ENCODE data around the gene OLFML2A. TPM values are rescaled to one million over a fixed set of nuclear protein-coding genes. Genes with fewer than 3 reads are reported as not detected.

OLFML2A gene
- total RNA-seq, 1 donor = 13.7 TPM

DNA sequence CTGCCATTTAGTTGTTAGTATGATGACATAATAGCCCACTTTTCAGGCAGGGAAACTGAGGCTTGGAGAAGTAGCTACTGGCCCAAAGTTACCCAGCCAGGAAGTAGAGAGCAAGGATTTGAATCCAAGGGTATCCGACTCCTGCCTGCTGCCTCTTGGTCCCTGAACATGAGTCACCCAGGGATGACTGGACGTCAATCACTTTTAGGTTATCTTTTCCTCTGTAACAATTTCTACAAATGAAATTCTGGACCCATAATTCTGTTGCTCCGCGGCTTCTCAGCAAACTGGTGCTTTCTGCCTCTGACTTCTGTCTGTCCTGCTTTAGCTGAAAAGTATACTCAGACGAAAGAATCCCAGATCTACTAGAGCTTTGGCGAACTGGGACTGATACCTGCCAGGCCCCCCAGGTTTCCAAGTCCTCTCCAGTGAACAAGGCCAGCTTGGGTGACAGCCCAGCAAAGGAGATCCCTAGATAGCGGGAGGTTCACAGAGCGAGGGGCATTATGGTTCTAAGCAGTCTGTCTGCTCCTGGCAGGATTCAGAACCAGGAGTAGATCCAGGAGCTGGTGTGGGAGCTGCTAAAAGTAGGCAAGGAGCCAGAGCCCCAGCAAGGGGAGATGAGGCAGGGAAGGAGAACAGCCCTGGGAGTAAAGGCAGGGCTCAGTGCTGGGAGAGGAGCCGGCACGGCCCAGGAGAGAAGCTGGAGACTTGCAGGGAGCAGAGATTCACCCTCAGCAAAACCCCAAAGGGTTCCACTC lies 20.6 kb downstream of the OLFML2A start:
- no peak overlapping the region for H3K4me3 ChIP-seq (ENCODE audit: low read depth, low read length)
- TF ChIP-seq, protein P1, sequence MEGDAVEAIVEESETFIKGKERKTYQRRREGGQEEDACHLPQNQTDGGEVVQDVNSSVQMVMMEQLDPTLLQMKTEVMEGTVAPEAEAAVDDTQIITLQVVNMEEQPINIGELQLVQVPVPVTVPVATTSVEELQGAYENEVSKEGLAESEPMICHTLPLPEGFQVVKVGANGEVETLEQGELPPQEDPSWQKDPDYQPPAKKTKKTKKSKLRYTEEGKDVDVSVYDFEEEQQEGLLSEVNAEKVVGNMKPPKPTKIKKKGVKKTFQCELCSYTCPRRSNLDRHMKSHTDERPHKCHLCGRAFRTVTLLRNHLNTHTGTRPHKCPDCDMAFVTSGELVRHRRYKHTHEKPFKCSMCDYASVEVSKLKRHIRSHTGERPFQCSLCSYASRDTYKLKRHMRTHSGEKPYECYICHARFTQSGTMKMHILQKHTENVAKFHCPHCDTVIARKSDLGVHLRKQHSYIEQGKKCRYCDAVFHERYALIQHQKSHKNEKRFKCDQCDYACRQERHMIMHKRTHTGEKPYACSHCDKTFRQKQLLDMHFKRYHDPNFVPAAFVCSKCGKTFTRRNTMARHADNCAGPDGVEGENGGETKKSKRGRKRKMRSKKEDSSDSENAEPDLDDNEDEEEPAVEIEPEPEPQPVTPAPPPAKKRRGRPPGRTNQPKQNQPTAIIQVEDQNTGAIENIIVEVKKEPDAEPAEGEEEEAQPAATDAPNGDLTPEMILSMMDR (IDR thresholded peaks at IDR 0.05; ENCODE audit: insufficient read depth, low read length) = no peak
- DNase-seq (ENCODE audit: low read depth) = peak; percentile 44

- no peak overlapping the region for H3K4me3 ChIP-seq (ENCODE audit: low read depth, low read length)
- TF ChIP-seq, protein P1 (IDR thresholded peaks at IDR 0.05; ENCODE audit: insufficient read depth, low read length) = no peak
- DNase-seq (ENCODE audit: low read depth) = no peak
These were observed 22.5 kb downstream of the OLFML2A start for GRCh38 chr9:124799274-124800006.

- no peak for DNase-seq (ENCODE audit: low read depth)
- no peak overlapping the region for H3K4me3 ChIP-seq (ENCODE audit: low read depth, low read length)
- TF ChIP-seq, protein P1 (IDR thresholded peaks at IDR 0.05; ENCODE audit: insufficient read depth, low read length) = no peak
These were observed 23.6 kb downstream of the OLFML2A start for GRCh38 chr9:124800306-124801259.

- TF ChIP-seq, protein P1 (IDR thresholded peaks at IDR 0.05; ENCODE audit: insufficient read depth, low read length) = no peak
- DNase-seq (ENCODE audit: low read depth) = no peak
- no peak overlapping the region for H3K4me3 ChIP-seq (ENCODE audit: low read depth, low read length)
These were observed 24.4 kb downstream of the OLFML2A start for GRCh38 chr9:124801356-124801755.

GRCh38 chr9:124802426-124802825 lies 25.5 kb downstream of the OLFML2A start:
- no peak overlapping the region for H3K4me3 ChIP-seq (ENCODE audit: low read depth, low read length)
- TF ChIP-seq, protein P1 (IDR thresholded peaks at IDR 0.05; ENCODE audit: insufficient read depth, low read length) = no peak
- DNase-seq (ENCODE audit: low read depth) = no peak

DNA sequence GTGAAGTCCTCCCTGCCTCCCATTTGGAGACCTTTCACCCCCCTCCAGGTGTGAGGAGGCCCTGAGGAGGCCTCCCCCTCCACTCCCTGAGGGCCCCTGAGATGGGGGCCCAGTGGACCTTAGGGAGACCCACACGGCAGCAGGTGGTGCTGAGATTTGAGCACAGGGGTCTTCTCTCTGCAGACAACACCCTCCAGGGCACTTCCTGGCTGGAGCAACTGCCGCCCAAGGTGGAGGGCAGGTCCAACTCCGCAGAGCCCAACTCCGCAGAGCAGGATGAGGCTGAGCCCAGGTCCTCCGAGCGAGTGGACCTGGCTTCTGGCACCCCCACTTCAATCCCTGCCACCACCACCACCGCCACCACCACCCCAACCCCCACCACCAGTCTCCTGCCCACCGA lies 27.0 kb downstream of the OLFML2A start:
- no peak overlapping the region for H3K4me3 ChIP-seq (ENCODE audit: low read depth, low read length)
- TF ChIP-seq, protein P1 (IDR thresholded peaks at IDR 0.05; ENCODE audit: insufficient read depth, low read length) = no peak
- no peak for DNase-seq (ENCODE audit: low read depth)

All from fibroblast of the aortic adventitia (primary cell).